Type B pancreatic cell (in vitro differentiated cells): ENCODE data around the gene CNTROB. TPM values are rescaled to one million over a fixed set of nuclear protein-coding genes. Genes with fewer than 3 reads are reported as not detected.

Experiments used
- DNase-seq: peaks from one replicate; pipeline ENCODE4 v3.0.0; 2021; ENCODE audit warnings: mixed read lengths; ENCODE audit not compliant: unreplicated experiment; ENCODE audit errors: extremely low spot score
- H3K27ac Mint-ChIP-seq: 2 replicates; pipeline ENCODE4 v1.8.0; 2021; ENCODE audit warnings: mild to moderate bottlenecking, mixed read lengths
- H3K27me3 Mint-ChIP-seq: 2 replicates; pipeline ENCODE4 v1.8.0; 2021; ENCODE audit warnings: mixed read lengths
- H3K36me3 Mint-ChIP-seq: 2 replicates; pipeline ENCODE4 v1.8.0; 2021; ENCODE audit warnings: mixed read lengths
- H3K4me1 Mint-ChIP-seq: one replicate; pipeline ENCODE4 v1.8.0; 2021; ENCODE audit warnings: mixed read lengths; ENCODE audit not compliant: unreplicated experiment
- H3K4me3 Mint-ChIP-seq: 2 replicates; pipeline ENCODE4 v1.8.0; 2021; ENCODE audit warnings: mild to moderate bottlenecking, mixed read lengths
- H3K9me3 Mint-ChIP-seq: 2 replicates; pipeline ENCODE4 v1.8.0; 2021; ENCODE audit warnings: mixed read lengths
- total RNA-seq: library from RNA; stranded (reverse); gene quantifications from 2 replicates; pipeline ENCODE4 v1.2.1, GENCODE V29; 2021; ENCODE audit warnings: low replicate concordance
- TF ChIP-seq, protein P1 (sequence below): fragments of 200-600 bp; sonication (generic); conservative IDR thresholded peaks from 2 replicates; pipeline ENCODE4 v1.5.0; 2021; ENCODE audit warnings: antibody characterized with exemption, mild to moderate bottlenecking

Gene CNTROB
- total RNA-seq, 1 donor from 2014 or later: 42.6 TPM

DNA sequence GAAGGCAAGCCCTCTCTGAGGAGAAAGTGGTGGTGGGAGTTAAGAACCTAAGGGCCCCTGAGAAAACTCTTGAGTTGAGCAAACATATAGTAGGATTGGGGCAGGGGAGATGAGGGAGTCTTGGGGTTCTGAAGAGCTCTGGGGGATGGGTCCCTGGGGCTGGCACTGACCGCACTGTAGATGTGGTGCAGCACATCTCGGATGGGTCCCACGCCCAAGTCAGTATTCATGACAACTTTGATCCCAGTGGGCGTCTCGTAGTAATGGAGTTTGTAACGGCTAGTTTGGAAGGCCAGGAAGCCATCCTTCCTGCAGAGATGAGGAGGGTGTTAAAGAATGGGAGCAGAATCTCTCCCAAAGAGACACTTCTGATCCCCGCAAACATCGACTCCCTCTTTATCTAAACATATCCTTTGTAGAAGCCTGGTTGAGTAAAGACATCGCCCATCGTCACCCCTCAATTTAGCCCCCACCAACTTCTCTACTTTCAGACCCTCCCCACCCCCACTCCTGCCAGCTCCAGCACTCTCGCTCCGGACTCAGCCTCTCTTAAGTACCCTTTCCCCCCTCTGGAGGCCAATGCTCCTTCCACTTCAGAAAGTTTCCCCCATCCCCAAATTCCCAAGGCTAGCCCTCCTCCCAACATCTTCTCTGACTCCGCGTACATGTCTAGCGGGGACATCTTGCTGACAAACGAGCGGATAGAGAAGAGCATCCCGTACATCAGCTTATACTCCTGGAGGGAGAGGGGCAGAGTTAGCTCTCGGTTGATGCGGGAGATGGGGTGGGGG lies 970 bp upstream of the CNTROB start:
- H3K4me1 Mint-ChIP-seq: peaks cover 35% of the 10 kb centered on the region
- H3K9me3 Mint-ChIP-seq: no peaks in the 10 kb centered on the region
- peaks cover 13% of the 10 kb centered on the region for H3K36me3 Mint-ChIP-seq
- TF ChIP-seq, protein P1, sequence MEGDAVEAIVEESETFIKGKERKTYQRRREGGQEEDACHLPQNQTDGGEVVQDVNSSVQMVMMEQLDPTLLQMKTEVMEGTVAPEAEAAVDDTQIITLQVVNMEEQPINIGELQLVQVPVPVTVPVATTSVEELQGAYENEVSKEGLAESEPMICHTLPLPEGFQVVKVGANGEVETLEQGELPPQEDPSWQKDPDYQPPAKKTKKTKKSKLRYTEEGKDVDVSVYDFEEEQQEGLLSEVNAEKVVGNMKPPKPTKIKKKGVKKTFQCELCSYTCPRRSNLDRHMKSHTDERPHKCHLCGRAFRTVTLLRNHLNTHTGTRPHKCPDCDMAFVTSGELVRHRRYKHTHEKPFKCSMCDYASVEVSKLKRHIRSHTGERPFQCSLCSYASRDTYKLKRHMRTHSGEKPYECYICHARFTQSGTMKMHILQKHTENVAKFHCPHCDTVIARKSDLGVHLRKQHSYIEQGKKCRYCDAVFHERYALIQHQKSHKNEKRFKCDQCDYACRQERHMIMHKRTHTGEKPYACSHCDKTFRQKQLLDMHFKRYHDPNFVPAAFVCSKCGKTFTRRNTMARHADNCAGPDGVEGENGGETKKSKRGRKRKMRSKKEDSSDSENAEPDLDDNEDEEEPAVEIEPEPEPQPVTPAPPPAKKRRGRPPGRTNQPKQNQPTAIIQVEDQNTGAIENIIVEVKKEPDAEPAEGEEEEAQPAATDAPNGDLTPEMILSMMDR: no peak
- DNase-seq: no peak
- peaks cover 24% of the 10 kb centered on the region for H3K27me3 Mint-ChIP-seq
- H3K27ac Mint-ChIP-seq: peak overlapping the region; percentile 97
- H3K4me3 Mint-ChIP-seq: peak overlapping the region; percentile 100

DNA sequence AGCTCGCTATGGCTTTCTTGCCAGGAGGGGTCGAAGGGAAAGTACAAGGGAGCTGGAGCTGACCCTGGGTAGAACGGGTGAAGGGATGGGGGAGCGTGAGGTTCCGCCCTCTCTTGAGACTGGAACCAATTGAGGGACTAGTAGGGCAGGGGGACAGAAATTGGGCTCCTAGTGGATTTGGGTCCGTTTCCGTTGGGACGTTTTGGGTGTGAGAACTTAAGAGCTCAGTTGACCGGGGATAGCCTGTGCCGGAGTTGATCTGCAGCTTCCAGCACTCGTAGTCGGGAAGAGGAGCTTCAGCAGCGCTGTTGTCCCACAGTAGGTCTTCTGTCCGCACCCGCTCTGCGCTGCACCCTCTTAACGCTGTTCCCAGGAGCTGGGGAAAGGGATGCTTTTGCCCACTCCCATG lies 481 bp downstream of the CNTROB start:
- TF ChIP-seq, protein P1: no peak
- peaks cover 35% of the 10 kb centered on the region for H3K4me1 Mint-ChIP-seq
- H3K27ac Mint-ChIP-seq: peak overlapping the region; percentile 97
- peaks cover 21% of the 10 kb centered on the region for H3K36me3 Mint-ChIP-seq
- peak overlapping the region; percentile 100 for H3K4me3 Mint-ChIP-seq
- no peaks in the 10 kb centered on the region for H3K9me3 Mint-ChIP-seq
- peaks cover 17% of the 10 kb centered on the region for H3K27me3 Mint-ChIP-seq
- no peak for DNase-seq

DNA sequence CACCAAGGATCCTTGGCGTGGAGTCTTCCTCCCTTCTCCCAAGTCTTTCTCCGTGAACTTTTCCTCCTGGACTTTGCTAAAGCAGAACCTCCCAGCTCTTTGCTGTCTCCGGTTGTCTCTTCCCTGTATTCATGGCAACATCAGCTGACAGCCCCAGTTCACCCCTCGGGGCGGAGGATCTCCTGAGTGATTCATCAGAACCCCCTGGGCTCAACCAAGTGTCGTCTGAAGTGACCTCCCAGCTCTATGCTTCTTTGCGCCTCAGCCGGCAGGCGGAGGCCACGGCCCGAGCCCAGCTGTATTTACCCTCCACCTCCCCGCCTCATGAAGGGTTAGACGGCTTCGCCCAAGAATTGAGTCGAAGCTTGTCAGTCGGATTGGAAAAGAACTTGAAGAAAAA lies 943 bp downstream of the CNTROB start:
- peaks cover 12% of the 10 kb centered on the region for H3K27me3 Mint-ChIP-seq
- no peak for DNase-seq
- H3K36me3 Mint-ChIP-seq: peaks cover 18% of the 10 kb centered on the region
- peak overlapping the region; percentile 100 for H3K4me3 Mint-ChIP-seq
- TF ChIP-seq, protein P1: peak; percentile 32
- peak overlapping the region; percentile 97 for H3K27ac Mint-ChIP-seq
- H3K4me1 Mint-ChIP-seq: peaks cover 33% of the 10 kb centered on the region
- H3K9me3 Mint-ChIP-seq: no peaks in the 10 kb centered on the region

DNA sequence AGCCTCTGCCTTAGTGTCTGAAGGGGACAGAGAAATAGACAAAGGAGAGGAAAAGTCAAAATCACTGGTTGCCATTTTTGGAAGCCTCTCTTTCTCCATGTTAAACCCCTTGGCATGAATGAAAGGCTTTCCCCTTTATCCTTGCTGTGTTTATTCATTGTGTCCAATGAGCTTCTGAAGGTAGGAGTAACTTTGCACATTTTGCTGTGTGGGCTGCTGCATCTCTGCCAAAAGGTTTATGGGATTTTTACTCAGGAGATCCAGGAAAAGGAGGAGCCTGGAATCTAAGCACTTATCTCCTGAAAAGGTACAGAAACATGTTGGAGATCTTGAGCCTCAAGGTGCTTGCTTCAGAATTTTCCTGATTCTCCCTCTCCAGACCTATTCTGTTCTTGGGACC lies 3.9 kb downstream of the CNTROB start:
- Mint-ChIP-seq H3K4me1 (peaks cover 22% of the 10 kb centered on the region), H3K9me3 (no peaks in the 10 kb centered on the region), H3K27me3 (peaks cover 2% of the 10 kb centered on the region), H3K27ac (no peak overlapping the region), H3K36me3 (peaks cover 29% of the 10 kb centered on the region), H3K4me3 (no peak overlapping the region)
- DNase-seq: no peak
- TF ChIP-seq, protein P1: no peak

DNA sequence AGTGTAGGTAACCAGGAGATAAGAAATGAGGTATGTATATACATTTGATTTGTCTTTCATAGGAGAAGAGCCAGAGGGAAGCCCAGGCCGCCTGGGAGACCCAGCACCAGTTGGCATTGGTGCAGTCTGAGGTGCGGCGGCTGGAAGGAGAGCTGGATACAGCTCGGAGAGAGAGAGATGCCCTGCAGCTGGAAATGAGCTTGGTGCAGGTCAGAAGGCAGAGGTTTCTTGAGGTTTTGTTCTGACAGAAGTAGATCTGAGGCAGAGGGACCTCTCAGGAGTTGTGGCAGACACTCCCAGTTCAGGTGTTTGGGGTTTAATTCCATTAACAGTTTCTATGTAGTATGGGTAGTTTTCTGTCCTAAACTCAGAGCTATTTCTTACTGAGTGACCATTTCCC lies 8.0 kb downstream of the CNTROB start:
- TF ChIP-seq, protein P1: no peak
- Mint-ChIP-seq H3K27me3 (no peaks in the 10 kb centered on the region), H3K27ac (no peak overlapping the region), H3K4me1 (no peaks in the 10 kb centered on the region), H3K36me3 (peaks cover 30% of the 10 kb centered on the region), H3K9me3 (no peaks in the 10 kb centered on the region), H3K4me3 (no peak overlapping the region)
- no peak for DNase-seq
